ENCODE results near the gene PSMD11. TPM values are rescaled to one million over a fixed set of nuclear protein-coding genes. Genes with fewer than 3 reads are reported as not detected.
A peak's percentile ranks its signal among the peaks of the same experiment; 100 is the strongest.
"Not testable (repeated sequence)": the region's sequence is repeated elsewhere in the genome, so short reads cannot be mapped to it uniquely, and the experiment has no call there.

PSMD11 gene
- polyA plus RNA-seq, 5 donors: 71.1 to 89.5 (median 78.6) TPM

DNA sequence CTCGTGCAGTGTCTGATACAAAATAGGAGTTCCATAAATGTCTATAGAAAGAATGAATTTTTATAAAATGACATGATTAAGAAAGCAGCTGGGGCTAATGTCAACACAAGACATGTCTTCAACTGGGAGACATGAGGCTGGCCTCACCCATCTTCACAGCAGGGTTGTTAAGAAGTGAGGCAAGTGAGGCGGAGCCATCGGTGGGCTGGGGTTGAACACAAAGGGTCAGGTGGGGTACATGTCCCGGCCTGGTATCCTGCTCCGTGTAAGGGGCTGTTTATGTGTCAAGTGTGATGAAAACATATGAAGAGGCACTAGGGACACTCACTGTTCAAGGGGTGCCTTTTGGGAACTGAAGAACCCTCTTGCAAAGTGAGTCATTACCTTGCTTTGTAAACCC lies 64.6 kb downstream of the PSMD11 start:
- DNase-seq: no peak

DNA sequence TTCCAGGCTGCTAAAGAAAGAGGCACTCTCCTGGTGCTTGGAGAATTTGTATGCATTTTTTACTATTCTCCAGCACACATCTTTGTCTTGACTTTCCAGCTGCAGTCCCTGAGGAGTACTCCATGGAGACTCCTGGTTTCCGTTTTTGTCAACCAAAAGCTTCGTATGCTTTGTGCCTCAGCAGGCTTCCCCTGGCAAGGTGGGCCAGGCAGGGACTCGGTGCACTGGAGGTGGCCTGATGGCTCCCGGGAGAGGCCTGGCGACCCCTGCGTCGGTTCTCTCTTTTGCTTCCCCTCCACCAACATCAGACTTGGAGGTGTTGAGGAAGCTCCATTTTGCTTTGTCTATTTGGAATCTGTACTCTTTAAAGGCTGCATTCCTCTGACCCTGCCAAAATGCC lies 66.2 kb downstream of the PSMD11 start:
- DNase-seq: no peak

DNA sequence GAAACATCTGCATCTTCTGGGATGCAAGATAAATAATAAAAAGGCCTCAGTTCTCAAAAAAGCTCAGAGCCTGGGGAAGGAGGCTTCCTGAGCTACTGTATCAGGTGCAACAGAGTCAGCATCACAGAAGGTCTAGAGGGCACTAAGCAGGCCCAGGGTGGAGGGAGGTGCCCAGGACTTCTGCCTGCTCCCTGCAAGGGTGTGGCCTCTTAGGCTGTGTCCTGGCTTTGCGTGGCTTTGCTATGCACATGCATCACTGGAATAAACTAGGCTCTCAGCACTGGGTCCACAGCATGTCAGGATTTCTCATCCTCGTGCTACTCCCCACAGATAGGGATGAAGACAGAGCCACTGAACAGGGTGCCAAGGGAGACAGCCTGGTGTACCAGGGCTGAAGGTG lies 68.0 kb downstream of the PSMD11 start:
- DNase-seq: no peak

DNA sequence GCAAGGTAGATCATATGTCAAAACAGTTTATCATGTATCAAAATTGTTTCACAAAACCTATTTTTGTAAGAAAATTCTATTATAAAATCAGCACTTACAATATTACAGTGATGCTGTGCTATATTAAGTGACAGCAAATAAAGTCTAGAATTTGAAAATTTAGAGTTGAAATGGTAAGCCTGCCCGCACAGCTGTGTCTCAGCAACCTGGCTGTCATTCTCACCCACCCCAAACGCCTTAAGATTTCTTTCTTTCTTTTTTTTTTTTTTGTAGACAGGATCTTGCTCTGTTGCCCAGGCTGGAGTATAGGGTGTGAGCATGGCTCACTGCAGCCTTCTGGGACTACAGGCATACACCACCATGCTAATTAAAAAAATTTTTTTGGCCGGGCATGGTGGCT lies 69.3 kb downstream of the PSMD11 start:
- DNase-seq: no peak

DNA sequence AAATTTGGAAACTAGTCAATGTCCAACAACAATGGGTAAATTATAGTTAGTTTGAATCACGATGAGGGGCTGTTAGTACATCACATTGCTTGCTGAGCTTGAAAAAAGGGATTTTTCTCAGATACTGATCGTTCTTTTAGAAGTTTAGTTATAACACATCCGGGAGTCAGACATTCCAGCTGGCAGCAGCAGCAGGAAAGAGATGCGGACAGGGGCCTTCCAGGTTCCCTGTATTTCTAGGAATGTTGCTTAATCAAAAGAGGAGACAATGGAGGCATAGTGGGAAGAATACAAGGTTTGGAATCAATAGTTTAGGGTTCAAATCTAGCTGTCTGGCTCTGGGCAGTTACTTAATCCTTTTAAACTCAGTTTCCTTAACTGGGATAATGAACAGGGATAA lies 70.3 kb downstream of the PSMD11 start:
- no peak for DNase-seq

DNA sequence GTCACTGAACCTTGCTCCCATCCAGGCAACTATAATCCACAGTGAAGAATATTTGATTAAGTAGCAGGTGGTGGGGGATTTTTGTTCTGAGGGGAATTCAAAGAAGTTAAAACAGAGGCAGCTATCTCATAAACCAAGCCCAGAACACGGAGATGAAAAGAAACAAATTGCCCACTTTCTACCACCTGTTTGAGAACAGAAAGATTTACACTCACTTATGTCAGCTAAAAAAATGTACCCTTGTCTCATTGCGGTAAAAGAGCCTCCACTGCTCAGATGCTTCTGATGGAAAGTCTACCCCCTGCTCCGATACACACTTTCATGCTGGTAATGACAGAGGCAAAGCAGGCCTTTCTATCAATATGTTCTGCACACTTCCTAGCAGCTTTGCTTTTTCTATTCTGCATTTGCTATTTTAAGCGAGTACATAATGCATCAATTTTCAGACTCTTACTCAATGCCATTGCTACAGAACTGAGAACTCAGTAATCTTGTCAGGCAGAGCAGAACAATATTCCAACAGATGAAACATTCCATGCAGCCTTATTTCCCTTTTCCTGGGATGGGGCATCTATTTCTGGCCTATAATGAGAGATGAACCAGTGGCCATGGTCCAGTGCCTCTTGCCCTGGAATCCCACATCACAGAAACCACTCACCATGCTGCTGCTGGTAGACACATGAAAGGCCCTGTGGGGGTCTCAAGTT lies 71.5 kb downstream of the PSMD11 start:
- no peak for DNase-seq

DNA sequence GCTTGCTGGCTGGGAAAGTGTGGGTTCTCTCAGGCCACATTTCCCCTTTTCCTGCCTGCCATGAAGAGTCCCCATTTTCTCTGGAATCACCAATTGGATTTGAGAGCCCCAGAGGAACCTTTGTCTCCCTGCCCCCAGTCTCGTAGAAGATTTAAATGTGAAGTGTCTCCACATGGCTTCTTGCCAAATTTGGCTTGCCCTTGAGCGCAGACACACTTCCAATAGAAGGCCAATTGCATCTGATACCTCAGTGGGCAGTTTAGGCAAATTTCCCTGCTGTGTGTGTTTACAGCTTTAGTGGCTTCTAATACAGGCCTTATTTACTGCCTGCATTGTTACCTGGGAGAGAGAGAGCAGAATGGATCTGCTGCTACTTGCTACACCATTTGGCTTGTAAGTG lies 72.1 kb downstream of the PSMD11 start:
- no peak for DNase-seq

DNA sequence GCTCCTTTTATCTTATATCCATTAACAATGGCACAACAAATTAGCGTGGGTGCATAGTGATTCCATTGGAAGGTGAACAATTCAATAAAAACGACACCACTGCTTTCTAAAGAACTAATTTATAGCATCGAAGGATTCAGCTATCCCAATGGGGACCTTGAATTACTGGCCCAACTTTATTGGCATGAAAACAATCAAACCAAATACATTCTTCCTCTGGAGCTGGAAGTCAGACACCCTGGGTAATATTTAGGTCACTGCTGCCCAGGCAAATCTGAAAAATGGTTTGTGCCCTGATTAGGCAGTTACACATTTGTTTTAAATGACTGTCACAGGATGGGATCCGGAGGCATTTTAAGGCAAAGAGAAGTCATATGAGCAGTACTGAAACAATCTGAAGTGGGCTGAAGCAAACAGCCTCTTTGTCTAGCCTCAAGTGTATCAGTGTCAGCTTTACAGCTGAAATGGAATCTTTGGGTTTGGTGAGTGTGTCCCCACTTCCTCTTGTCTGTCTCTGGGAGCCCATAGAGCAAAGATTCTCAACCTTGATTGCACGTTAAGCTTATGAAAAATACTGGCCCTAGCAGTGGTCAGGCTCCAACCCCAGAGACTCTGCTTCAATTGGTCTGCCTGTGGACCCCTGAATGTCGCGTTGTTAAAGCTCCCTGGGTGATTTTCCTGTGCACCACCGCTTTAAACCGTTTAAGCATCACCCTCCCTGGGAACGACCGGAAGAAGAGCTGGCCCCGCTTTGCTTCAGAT lies 72.8 kb downstream of the PSMD11 start:
- no peak for DNase-seq

DNA sequence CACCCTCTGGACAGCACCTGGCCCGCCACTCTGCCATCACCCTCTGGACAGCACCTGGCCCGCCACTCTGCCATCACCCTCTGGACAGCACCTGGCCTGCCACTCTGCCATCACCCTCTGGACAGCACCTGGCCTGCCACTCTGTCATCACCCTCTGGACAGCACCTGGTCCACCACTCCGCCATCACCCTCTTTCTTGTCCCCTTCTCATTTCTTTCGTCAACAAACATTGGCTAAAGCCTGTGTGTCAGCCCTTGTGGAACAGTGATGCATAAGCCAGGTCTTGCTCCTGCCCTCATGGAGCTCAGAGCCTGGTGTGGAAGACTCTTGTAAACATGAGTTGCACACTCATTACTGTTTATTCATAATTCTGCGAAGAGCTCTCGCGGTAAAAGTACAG lies 73.7 kb downstream of the PSMD11 start:
- DNase-seq: no peak

DNA sequence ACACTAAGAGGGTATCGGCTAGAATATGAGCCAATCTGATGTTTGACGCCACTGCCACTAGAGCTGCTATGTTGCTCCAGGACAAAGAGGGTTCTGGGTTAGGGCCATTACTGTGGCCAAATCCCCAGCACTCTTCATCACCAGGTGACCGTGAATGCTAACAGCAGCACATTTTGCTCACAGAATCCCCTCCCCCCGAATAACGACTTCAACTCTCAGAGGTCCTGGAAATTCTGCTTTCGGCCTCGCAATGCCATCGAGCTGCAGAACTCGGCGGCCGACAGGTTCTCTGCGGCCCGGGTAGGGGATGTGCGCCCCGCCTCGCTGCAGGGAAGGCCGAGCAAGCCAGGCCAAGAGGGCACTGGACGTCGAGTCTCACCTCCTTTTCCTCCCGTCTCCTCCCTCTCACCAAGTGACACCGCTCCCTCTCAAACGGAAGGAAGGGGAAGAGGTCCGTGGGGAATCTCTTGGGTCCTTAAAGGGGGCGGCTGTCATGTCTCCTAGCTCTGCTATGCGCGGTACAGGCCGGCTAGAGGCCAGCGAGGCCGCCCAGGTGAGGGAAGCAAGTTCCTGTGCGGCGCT lies 74.4 kb downstream of the PSMD11 start:
- DNase-seq: no peak

DNA sequence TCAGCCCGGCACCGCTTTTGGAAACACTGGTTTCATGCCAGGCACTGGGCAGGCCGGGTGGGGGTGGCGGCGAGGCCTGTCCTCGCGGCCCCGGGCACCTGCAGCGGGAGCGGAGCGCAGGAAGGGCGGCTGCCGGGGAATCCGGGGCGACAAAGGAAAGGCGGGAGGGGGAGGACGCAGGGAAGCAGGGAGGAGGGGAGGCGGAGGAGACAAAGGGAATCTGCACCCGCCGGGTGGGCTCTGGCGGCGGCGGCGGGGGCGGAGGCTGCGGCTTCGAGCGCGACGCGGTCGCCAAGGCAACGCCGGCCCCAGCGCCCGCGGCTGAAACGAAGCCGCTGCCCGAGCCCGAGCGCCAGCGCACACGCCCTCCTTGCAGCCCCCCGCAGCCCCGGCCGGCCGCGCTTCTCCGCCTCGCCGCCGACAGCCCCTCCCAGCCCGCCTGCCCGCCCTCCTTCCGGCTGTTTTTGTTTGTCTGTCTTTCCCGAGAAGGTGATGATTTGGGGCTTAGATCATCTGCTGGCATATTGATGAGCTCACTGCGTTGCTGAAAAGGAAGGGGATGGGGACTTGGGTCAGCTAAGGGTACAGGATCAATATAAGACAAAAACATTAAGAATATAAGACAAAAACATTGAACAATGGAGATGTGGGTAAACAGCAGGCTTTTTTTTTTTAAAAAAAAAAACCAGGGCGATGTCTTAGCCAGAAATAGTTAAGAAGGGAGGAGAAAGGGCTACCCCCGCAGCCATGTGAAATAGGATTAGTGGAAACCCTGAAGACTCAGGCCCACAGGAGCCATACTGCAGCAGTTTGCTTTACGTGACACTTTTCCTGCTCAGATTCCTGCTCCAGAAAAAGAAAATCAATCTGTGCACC lies 75.2 kb downstream of the PSMD11 start:
- peak in 1 of 2 donors; percentile 50 for DNase-seq

DNA sequence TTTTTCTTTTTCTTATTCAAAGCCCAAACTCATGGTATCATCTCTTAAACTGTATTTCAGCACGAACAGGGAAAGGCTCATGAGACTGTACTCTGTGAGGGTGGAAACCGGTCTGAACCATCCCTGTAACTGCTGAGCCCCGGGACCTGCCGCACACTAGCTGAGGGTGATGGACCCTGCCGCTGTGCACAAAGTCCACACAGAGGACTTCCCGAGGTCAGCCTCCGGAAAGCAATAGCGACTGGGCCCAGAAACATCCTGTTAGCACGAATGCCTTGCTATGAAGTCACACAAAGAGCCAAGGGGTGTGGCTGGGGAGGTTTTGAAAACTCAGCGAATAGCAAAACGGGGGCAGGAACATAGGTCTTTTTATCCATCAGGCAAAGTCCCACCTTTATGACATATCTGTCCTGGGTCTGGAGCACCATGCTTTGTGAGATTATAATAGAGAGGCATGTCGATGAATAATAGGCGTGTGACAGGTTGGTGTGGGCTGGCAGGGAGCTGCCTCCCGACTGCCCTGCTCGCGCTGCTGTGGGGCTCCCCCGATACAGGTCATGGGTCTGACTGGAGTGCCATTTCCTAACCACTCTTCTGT lies 75.9 kb downstream of the PSMD11 start:
- DNase-seq: no peak

DNA sequence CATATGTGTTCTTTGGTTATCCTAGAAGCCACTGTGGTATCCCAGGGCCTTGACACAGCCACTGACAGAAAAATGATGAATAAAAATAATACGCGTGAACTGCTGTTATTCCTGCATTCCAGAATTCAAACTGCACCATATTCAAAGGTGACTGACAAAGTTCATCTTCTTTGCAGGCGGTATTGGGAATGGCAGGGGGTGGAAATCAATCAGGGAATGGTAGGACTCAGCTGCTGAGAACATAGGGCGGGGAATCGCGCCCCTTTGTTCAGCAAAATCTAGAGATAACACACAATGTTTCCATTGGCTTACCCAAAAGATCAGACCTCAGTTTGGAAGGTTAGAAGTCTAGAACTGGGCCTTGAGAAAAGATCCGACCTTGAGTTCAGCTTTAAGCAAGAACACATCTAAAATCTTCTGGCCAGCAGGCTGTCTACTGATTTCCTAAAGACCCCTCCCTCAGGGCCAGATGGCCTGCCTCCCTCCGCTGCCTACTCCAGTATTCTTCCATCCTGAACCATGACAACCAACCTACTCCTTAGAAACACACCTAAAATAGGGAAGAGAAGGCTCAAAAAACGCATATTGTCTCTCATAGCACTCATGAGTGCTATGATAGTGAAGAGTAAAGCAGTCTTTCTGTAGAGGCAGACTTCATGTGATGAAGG lies 76.6 kb downstream of the PSMD11 start:
- DNase-seq: no peak

DNA sequence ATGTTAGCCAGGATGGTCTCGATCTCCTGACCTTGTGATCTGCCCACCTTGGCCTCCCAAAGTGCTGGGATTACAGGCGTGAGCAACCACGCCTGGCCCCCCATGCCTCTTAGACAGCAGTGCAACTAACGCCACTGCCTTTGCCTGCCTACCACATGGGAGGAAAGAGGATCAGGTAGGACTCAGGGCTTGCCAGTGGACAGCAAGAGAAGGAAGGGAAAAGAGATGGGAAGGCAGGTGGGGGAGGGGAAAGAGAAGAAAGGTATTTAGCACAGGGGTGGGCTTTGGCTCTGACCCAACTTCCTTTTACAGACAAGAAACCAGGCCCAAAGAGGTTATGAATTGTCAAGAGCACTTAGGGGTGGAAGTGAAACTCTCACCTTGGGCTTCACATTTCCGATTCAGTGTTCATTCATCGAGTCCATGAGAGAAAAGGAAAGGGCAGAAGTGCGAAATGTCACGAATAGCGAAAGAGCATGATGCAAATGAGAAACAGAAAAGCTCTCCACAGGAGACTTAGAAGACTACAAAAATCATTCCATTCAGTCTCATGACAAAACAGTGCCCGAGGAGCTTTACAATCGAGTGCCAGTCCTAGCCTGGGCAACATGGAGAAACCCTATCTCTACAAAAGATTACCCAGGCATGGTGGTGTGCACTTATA lies 78.8 kb downstream of the PSMD11 start:
- DNase-seq: no peak

DNA sequence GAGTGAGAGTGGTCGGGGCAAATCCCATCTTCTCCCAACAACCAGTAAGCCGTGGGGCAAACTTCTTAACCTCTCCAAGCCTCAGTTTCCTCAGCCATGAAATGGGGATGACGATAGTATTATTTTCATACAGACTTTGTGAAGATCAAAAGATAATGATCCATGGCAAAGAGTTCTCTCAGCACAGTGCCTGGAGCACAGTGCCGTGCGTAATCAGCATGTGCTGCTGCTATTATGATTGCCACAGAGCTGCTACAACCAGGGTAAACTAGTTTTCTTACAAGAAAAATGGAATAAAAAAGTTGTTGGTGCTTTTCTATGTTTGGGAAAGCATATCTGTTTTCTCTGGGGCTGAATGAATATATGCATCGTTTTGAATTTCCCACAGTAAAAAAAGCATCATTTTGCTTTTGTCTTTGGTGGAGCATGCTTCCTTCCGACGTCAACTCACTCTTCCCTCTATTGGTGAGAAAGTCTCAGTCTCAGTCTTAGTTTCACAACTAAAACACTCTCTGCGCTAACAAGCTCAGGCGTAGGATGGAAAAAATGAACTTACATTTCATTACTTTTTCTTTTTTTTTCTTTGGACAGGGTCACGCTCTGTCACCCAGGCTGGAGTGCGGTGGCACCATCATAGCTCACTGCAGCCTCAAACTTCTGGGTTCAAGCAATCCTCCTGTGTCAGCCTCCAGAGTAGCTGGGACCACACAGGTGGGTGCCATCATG lies 79.7 kb downstream of the PSMD11 start:
- DNase-seq: no peak

DNA sequence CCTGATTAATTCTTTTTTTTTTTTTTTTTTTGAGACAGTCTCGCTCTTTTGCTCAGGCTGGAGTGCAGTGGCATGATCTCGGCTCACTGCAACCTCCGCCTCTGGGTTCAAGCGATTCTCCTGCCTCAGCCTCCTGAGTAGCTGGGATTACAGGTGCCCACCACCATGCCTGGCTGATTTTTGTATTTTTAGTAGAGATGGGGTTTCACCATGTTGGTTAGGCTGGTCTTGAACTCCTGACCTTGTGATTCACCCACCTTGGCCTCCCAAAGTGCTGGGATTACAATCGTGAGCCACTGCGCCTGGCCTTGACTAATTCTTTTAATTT lies 80.2 kb downstream of the PSMD11 start:
- DNase-seq: not testable (repeated sequence)

DNA sequence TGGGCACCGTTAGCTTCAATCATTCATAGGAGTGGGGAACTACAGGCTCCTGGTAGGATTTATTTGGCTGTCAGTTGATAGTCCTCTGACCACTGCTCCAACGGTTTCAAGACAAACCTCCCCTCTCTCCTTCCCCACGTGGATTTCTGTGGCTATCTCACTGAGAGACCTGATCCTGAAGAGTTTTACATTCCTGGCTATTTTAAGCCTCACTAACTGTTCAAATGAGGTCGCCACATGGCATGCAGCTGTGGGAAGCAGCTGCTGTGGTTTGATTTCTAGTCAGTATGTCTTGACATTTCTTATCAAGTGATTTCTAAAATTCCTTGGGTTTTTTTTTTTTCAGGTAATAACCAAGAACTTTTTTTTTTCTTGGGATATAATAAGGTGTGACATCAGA lies 80.8 kb downstream of the PSMD11 start:
- no peak for DNase-seq

DNA sequence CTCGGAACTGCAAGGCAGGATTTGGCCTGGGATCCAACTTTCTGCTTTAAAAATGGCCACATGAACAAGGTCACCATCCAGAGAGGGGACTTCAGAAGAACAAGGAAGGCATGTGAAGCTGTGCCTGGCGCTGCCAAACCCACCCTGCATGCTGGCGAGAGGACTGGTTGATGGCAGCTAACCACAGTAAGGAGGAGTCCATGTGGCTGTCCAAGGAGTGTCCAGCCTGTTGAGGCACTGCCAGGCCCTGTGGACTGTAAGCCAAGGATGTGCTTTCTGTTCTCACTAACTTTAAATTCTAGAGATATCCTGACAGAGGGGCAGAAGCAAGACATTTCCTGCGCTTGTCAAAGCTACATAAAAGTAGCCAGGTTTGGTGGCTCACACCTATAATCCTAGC lies 82.8 kb downstream of the PSMD11 start:
- no peak for DNase-seq

DNA sequence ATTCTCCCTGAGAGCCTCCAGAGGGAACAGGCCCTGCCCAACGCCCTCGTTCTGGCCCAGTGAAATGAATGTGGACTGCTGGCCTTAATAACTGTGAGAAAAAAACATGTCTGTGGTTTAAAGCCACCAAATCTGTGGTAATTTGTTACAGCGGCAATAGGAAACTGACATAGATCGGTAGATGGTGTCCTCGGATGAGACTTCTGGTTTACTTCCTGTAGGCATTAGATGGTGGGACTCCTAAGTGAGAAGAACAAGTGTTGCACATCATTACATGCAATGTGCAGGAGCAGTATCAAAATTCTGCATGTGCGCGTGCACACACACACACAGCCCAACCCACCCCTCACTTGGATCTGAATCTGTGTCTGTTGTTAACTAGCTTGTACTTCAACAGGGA lies 84.5 kb downstream of the PSMD11 start:
- DNase-seq: no peak

DNA sequence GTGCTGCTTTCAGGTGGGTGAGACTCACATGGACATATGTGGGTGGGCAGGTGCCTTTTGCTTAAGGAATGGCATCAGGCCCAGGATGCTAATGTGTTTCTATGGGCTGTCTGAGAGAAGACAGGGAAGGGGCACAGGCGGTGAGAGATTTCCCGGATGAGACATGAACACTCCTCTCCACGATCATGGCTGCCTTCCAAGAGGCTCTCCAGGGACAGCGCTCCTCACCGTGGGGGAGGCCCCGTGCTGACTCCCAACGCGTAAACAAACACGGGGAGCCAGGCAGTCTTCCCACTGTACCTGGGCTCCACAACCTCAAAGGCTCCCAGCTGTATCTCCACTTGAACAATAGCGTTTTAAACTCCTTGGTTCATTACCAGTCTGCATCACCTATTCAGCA lies 85.3 kb downstream of the PSMD11 start:
- no peak for DNase-seq
